GM20431 (cell line): Measurements from ENCODE around the gene RAPGEF1.
"Not testable (repeated sequence)": the region's sequence is repeated elsewhere in the genome, so short reads cannot be mapped to it uniquely, and the experiment has no call there.

Experiments used
- in situ Hi-C: fragments of 300-500 bp; cut with MseI, MboI; formaldehyde crosslinking; loops from one replicate; pipeline ENCODE4 v1.15.0; 2020; ENCODE audit warnings: low sequenced_read_pairs; ENCODE audit not compliant: unreplicated experiment

RAPGEF1 gene

GRCh38 chr9:131554087-131554842 is 185.6 kb downstream of the RAPGEF1 start:
- in situ Hi-C loops, result no loop called here

GRCh38 chr9:131552030-131552429 is 187.8 kb downstream of the RAPGEF1 start:
- in situ Hi-C loops, result no loop called here

DNA sequence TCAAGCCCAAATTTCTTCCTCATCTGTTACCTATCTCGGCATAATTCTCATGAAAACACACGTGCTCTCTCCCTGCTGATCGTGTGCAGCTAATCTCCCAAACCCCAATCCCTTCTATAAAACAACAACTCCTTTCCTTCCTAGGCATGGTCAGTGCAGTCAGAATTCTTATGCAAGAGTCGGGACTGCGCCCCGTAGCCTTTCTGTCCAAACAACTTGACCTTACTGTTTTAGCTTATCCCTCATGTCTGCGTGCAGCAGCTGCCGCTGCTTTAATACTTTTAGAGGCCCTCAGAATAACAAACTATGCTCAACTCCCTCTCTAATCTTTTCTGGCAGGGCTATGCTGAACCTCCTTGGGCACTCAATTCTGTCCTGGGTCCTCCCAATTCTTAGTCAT is 189.4 kb downstream of the RAPGEF1 start:
- in situ Hi-C loops, result not testable (repeated sequence)

GRCh38 chr9:131549186-131549585 is 190.7 kb downstream of the RAPGEF1 start:
- in situ Hi-C loops, result not testable (repeated sequence)

GRCh38 chr9:131546336-131547084 is 193.4 kb downstream of the RAPGEF1 start:
- in situ Hi-C loops, result no loop called here

DNA sequence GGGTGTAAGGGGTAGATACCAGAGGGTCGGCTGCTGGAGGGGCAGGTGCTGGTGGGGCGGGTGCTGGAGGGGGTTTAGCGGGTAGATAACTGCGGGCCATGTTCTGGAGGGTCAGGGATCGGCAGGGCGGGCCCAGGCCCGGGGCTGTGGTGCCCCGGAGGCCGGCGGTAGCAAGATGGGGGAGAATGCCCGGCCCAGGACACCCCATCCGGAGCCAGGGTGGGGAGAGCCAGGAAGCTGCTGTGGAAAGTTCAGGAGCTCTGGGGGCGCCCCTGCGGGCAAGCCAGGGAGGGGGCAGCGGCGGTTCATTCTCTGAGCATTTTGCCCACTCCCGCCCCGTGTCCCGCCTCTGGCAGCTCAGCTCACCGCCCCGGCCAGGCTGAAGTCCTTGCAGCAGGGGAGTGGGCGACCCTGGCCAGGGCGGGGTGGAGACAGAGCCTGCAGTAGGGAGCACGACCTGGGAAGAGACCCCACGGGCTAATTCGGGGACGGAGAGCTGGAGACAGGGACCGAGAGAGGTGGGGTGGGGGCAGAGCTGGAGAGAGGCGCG is 194.0 kb downstream of the RAPGEF1 start:
- in situ Hi-C loops, result no loop called here

DNA sequence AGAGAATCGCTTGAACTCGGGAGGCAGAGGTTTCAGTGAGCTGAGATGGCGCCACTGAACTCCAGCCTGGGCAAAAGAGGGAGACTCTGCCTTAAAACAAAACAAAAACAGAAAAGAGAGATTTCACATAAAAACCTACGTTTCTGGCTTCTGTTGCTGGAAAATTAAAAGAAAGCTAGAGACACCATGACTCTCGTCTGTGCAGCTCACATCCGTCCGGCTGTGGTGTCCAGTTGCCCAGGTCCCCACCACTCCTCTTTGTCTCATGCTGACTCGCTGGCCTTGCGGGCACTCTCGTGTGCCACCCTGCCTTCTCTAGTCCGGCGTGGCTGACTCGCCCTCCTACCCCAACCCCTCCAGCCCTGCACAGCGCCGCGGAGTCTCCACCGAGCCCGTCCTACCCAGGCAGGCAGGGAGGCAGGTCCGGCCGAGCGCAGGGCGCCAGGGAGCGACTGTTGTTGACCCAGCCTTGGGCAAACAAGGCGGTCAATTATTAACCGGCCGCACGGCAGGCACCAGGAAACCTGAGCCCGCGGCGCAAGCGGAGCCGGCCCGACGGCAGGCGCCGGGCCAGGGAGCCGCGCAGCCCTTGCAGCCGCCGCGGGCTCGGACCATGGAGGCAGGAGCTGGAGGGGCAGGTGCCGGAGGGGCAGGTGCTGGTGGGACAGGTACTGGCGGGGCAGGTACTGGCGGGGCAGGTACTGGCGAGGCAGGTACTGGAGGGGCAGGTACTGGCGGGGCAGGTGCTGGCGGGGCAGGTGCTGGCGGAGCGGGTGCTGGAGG is 194.7 kb downstream of the RAPGEF1 start, which contains the start of gene PRRT1B:
Gene PRRT1B (plus strand): TSS at position 521 of the 783 bp plus-strand sequence. CDS start 93 bp downstream, at position 614.
- in situ Hi-C loops, result no loop called here

DNA sequence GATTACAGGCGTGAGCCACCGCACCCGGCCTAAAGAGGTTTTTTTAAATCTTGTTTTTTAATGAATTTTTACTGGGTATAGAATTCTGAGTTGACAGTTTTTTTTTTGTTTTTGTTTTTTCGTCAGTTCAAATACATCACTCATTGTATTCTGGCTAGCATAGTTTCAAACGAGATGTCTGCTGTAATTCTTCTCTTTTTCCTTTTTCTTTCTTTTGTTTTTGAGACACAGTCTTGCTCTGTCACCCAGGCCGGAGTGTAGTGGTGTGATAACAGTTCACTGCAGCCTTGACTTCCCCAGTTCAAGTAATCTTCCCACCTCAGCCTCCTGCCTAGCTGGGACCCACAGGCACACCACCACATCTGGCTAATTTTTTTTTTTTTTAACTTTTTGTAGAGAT is 196.7 kb downstream of the RAPGEF1 start:
- in situ Hi-C loops, result no loop called here

- in situ Hi-C loops, result no loop called here
Measured at GRCh38 chr9:131539223-131539923, 200.5 kb downstream of the RAPGEF1 start.

DNA sequence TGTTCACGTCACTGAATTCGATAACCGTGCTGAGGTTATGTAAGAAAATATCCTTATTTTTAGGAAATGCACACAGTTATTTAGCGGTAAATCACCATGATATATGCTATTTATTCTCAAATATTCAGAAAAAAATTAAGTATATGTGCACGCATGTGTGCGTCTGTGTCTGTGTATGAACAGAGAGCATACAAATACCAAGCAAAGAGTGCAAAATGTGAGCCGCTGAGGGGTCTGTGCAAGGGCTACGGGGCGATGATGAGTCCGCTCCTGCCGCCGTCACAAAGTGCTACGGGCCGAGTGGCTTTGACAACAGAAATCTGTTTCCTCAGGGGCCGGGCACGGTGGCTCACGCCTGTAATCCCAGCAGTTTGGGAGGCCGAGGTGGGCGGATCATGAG is 201.9 kb downstream of the RAPGEF1 start:
- in situ Hi-C loops, result no loop called here

DNA sequence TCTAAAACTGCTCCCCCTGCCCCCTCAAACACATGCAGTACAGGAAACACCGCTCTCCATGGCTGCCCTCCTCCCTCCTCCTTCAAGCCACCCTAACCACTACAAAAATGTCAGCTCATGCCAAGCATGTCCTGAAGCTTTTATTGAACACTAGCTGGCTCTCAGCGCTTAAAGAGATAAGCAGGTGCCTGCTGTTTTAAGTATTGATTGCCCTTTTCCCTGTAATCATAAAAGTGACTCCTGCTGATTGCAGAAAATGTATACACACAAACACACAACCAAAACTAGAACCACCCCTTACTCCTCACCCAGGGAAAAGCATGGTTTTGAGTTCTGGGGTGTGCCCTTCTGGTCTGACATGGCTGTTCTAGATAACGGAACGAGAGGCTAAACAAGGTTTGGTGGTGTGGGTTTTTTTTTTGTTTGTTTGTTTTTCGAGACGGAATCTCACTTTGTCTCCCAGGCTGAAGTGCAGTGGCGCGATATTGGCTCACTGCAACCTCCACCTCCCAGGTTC is 205.1 kb downstream of the RAPGEF1 start:
- in situ Hi-C loops, result no loop called here

GRCh38 chr9:131530920-131531832 is 208.7 kb downstream of the RAPGEF1 start, which contains the start of gene UCK1:
Gene UCK1 (minus strand): TSS chr9:131531263. CDS start chr9:131531174, 89 bp downstream.
- in situ Hi-C loops, result no loop called here

DNA sequence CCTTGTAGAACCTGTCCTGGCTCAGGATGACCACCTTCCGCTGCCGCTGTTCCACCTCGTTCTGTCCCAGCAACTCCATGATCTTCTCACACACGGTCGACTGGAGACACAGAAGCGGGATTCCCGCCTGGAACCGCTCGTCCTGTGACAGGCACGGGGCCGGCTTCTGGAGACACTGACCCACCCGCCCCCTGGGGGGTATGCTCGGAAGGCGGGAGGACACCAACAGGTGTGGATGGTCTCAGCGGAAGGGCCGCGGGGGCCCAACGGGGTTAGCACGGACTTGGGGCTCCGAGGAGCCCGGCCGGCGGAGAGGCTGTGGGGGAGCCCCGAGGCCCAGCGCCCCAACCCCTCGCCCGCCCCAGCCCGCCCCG is 209.3 kb downstream of the RAPGEF1 start:
- in situ Hi-C loops, result no loop called here

DNA sequence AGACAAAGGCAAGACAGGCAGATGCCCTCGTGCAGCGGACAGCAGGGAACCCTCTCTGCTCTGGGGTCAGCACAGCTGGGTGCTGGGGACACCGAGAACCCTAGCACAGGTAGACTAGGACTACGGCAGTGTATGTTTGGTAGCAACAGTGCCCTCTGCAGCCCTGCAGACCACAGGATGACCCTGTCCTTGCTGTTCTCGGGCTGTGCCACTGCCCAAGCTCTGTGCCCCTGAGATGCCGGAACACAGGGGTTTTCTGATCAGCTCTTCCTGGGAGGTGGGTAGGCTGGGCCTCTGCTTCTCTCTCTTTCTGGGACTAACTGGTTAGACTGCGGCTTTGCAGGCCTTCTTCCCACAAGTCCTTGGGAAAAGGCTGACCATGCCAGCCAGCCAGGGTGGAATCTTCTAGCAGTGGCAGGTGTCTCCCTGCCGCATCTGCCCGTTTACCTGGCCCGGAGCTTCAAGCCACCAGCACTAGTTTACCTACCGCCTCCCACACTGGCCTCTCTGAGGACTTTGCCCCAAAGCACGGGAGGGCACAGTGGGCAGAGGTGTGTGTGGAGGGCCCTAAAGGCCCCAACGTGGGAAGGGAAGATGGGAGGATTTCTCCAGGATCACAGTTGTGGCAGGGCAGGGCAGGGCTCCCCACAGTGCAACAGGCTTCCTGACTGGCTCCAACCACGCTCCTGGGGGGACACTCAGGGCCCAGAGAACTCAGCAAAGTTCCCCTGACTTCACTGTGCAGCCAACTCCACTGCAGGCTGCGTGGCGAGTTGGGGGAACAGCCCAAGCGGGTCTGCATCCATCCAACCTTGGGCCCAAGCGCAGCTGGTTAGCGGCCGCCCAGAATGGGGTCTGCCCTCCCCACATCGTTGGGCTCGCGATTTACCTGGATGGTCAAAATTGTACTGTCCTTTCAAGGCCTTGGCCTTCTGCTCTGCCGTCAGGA is 210.0 kb downstream of the RAPGEF1 start:
- in situ Hi-C loops, result no loop called here

DNA sequence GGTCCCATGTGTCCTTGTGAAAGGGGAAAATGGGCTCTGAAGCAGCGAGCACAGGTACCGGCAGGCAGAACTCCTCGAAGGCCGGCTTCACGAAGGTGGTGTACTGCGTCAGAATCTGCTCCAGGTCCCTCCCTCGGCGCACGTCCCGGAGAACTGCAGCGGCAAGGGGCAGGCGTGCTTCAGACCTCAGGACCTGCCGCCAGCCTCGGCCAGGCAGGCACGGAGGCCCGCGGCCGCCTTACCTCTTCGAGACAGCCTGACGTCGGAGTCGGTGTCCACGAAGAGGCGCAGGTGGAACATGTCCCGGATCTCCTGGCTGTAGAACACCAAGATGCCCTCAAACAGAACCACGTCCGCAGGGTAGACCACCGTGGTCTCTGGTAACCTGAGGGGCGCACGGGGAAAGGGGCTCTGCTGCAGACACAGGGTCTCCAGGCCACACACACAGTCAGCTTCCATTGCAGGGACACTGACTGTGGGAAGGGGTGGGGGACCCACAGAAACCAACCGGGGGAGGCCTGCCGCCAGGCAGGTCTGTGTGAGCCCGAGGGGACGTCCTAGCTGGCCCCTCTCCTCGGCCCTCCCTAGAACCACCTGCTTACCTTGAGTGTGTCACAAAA is 210.9 kb downstream of the RAPGEF1 start:
- in situ Hi-C loops, result no loop called here

- in situ Hi-C loops, result no loop called here
Measured at GRCh38 chr9:131528186-131528585, 211.7 kb downstream of the RAPGEF1 start.
